LNCaP clone FGC (cell line): ENCODE results near the gene EZR.
"Not testable (repeated sequence)": the region's sequence is repeated elsewhere in the genome, so short reads cannot be mapped to it uniquely, and the experiment has no call there.

ENCODE experiments used
- DNase-seq: peaks from one replicate; pipeline ENCODE4 v3.0.0-alpha.2; 2011; ENCODE audit warnings: low read depth
- H3K4me3 ChIP-seq: 2 replicates; pipeline ENCODE4 v1.5.1; 2011; ENCODE audit warnings: mild to moderate bottlenecking, low read depth, low read length, control low read depth
- CTCF ChIP-seq: IDR thresholded peaks from 2 replicates; pipeline ENCODE4 v1.5.1; 2012; ENCODE audit warnings: mild to moderate bottlenecking; ENCODE audit not compliant: control insufficient read depth, insufficient read depth; ENCODE audit errors: extremely low read depth

EZR gene

GRCh38 chr6:158825951-158826306 is 6.8 kb upstream of the EZR start:
- H3K4me3 ChIP-seq: no peak overlapping the region
- TF ChIP-seq CTCF: no peak
- no peak for DNase-seq

DNA sequence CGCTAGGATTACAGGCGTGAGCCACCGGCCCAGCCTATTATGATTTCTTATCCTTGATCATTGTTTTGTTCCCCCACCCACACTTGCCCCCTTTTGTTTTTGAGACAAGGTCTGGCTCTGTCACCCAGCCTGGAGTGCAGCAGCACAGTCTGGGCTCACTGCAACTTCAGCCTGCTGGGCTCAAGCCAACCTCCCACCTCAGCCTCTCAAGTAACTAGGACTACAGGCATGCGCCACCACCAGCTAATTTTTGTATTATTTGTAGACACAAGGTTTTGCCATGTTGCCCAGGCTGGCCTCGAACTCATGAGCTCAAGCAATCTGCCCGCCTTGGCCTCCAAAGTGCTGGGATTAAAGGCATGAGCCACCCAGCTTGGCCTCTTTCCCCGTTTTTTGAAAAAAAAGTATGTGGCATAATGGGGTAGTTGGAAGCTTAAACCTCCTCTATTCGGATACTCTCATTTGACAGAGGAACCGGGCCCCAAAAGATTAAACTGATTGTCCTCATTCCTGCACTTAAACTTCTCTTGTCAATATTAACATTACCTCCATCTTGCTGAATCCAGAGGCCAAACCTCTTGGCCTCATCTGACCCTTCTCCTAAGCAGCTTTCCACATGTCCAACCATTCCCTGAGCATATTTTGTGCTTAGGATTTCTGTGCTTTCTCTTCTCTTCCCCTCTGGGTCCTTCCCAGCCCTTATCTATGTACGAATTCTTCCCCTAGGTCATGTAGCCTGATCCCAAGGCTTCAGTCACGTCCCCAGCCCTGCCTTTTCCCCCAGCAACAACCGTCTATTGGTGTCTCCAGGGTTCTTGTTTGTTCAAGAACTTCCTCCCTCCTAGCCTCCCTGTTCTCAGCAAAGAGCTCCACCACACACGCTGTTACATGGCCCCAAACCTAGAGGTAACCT is 6.1 kb upstream of the EZR start:
- no peak for TF ChIP-seq CTCF

DNA sequence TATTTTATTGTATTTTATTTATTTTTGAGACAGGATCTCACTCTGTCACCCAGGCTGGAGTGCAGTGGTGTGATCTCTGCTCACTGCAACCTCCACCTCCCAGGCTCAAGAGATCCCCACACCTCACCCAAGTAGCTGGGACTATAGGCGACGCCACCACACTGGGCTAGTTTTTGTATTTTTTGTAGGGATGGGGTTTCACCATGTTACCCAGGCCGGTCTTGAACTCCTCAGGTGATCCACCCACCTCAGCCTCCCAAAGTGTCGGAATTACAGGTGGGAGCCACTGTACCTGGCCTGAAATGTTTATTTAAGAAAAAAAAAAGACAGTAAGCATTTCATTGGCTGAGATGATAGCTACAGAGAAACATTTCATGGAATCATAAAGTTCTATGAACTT is 4.4 kb upstream of the EZR start:
- H3K4me3 ChIP-seq, DNase-seq: not testable (repeated sequence)

More for the DNA sequence above, 6.1 kb upstream of the EZR start:
- DNase-seq: no peak
- no peak overlapping the region for H3K4me3 ChIP-seq

GRCh38 chr6:158819977-158820622 is 932 bp upstream of the EZR start:
- DNase-seq: no peak
- TF ChIP-seq CTCF: no peak
- H3K4me3 ChIP-seq: no peak overlapping the region

DNA sequence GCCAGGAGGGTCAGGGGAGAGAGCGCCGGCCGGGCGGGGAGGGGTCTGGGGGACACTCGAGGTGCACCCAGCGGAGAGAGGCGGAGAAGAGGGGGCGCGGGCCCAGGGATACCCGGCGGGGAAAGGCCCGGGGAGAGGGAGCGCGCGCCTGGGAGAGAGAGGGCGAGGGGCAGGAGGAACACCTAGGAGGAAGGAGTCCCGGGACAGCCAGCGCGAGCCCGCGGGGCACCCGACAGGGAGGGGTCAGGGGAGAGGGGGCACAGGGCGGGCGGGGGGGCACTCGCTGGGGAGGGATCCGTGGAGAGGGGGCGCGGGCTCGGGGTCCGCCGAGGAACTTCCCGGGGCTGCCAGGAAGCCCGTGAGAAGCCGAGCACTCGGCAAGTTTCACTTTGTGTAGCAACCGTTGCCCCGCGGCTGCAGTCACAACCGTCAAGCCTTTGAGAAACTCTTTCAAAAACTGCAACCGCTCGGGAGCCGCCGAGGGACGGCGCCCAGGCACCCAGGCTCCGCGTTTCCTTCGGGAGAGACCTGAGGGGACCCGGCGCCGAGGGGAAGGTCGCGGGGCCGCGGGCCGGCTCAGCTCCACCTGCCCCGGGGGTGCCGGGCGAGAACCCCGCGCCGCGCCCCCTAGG is 471 bp downstream of the EZR start:
- TF ChIP-seq CTCF: no peak
- DNase-seq: no peak
- H3K4me3 ChIP-seq: peak overlapping the region; percentile 60

GRCh38 chr6:158817728-158818580 is 1.2 kb downstream of the EZR start:
- peak overlapping the region; percentile 60 for H3K4me3 ChIP-seq
- no peak for TF ChIP-seq CTCF
- no peak for DNase-seq
